Lower lobe of right lung (tissue), 2 donors: ENCODE measurements around the gene DNAH17. TPM values are rescaled to one million over a fixed set of nuclear protein-coding genes. Genes with fewer than 3 reads are reported as not detected.
A peak's percentile ranks its signal among the peaks of the same experiment; 100 is the strongest.

Source experiments
- ATAC-seq, 2 donors: fragments of 200-7000 bp; cut with Tn5 transposase; one replicate each; pipeline ENCODE4 v1.9.1; 2020 to 2022; ENCODE audit warnings: mild to moderate bottlenecking in 2 of 2, moderate library complexity in 2 of 2
- DNase-seq: peaks from one replicate; pipeline ENCODE4 v3.0.0-alpha.2; 2020
- H3K27ac ChIP-seq: fragments of 200-600 bp; one replicate; pipeline ENCODE4 v1.8.0; 2022
- H3K27me3 ChIP-seq: fragments of 200-600 bp; one replicate; pipeline ENCODE4 v1.8.0; 2022; ENCODE audit warnings: low read depth
- H3K36me3 ChIP-seq: fragments of 200-600 bp; one replicate; pipeline ENCODE4 v1.8.0; 2022; ENCODE audit warnings: mild to moderate bottlenecking
- H3K4me1 ChIP-seq: fragments of 200-600 bp; one replicate; pipeline ENCODE4 v1.8.0; 2022
- H3K4me3 ChIP-seq: fragments of 200-600 bp; one replicate; pipeline ENCODE4 v1.8.0; 2022; ENCODE audit warnings: mild to moderate bottlenecking
- H3K9me3 ChIP-seq: fragments of 200-600 bp; one replicate; pipeline ENCODE4 v1.8.0; 2022
- intact Hi-C: fragments of 100-400 bp; cut with DNase I; formaldehyde crosslinking; loops from one replicate; pipeline ENCODE4 v1.11.0; 2022
- total RNA-seq: library from RNA; stranded (reverse); fragmentation: NEBNext Ultra II Directional; extraction: Animal tissue kit (Norgen Biotek cat#: 25700); gene quantifications from one replicate; pipeline ENCODE4 v1.2.1, GENCODE V29; 2021
- TF ChIP-seq, protein P1 (sequence below): fragments of 200-600 bp; IDR thresholded peaks from one replicate; pipeline ENCODE4 v1.8.0; 2022; ENCODE audit warnings: antibody characterized with exemption, mild to moderate bottlenecking
- donor health status: DM: no; HTN: yes; CAD: no; lungs with severe emphysema.

The DNAH17 gene
- total RNA-seq, 1 donor from 2014 or later: 2.8 TPM

DNA sequence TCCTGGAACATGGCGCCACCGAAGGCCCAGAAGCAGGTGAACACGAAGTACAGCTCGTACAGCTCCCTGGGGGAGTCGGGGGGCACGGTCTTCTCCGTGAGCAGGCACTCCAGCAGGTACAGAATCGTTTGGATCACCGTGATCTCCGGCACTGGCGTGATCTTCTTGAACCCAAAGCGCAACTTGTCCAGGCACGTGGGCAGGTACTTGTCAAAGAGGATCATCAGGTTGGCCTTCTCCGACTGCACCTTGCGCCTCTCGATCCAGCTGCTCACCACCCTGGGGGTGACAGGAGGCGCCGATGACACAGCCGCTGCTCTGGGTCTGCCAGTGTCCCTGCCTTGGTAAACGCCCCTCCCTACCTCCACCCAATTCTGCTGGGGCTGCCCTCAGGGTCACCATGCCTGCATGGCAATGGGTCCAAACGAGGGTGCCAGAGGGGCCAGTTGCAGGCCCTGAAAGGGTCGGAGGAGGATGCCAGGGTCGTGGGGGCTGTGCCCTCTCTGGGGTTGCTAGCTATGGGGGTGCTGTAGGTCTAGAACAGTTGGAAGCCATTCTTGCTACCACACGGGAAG lies 90.9 kb downstream of the DNAH17 start:
- H3K4me3 ChIP-seq: no peak overlapping the region
- H3K36me3 ChIP-seq: no peaks in the 10 kb centered on the region
- H3K27me3 ChIP-seq: no peaks in the 10 kb centered on the region
- intact Hi-C loops: no loop called here
- no peak for DNase-seq
- no peaks in the 10 kb centered on the region for H3K9me3 ChIP-seq
- no peak overlapping the region for H3K27ac ChIP-seq
- peaks cover 12% of the 10 kb centered on the region for H3K4me1 ChIP-seq
- no peak for ATAC-seq
- TF ChIP-seq, protein P1, sequence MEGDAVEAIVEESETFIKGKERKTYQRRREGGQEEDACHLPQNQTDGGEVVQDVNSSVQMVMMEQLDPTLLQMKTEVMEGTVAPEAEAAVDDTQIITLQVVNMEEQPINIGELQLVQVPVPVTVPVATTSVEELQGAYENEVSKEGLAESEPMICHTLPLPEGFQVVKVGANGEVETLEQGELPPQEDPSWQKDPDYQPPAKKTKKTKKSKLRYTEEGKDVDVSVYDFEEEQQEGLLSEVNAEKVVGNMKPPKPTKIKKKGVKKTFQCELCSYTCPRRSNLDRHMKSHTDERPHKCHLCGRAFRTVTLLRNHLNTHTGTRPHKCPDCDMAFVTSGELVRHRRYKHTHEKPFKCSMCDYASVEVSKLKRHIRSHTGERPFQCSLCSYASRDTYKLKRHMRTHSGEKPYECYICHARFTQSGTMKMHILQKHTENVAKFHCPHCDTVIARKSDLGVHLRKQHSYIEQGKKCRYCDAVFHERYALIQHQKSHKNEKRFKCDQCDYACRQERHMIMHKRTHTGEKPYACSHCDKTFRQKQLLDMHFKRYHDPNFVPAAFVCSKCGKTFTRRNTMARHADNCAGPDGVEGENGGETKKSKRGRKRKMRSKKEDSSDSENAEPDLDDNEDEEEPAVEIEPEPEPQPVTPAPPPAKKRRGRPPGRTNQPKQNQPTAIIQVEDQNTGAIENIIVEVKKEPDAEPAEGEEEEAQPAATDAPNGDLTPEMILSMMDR: no peak

DNA sequence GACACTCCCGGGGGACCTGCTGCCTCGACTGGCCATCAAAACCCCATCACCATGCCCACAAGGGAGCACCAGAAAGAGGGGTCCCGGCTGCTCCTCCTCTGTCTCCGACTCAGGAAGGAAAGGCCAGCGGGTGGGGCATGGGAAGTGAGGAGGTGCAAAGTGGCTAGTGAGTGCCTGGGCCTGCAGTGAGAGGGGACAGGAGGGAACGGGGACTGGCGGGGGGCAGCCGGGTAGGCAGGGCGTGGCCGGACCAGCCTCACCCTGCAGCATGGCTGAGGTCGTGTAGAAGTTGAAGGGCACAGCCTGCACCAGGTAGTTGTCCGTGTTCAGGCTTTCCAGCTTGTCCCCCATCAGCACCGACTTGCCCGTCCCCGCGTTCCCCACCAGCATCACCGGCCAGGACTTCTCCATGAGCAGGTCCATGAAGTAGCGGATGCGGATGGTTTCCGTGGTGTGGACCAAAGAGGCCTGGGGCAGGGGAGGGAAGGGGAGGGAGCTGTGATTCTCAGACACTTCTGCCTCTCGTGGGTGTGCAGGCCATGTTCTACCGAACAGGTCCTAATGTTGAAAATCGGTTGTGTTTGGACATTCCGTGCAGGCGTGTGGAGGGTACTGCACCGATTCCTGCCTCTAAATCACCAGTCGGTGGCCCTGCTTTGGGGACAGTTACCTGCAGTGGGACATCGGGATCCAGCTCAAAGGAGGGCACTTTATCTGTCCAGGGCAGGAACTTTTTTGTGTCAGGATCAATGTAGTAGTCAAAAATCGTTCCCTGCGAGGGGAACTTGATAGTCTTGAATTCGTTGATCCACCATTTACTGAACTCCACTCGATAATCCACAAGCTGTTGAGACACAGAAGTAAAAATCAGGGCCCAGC lies 91.7 kb downstream of the DNAH17 start:
- ATAC-seq: no peak
- Histone ChIP-seq H3K27me3 (no peaks in the 10 kb centered on the region), H3K4me1 (peaks cover 12% of the 10 kb centered on the region), H3K9me3 (no peaks in the 10 kb centered on the region), H3K27ac (no peak overlapping the region), H3K4me3 (no peak overlapping the region), H3K36me3 (no peaks in the 10 kb centered on the region)
- no peak for DNase-seq
- intact Hi-C loops: no loop called here
- TF ChIP-seq, protein P1: no peak

DNA sequence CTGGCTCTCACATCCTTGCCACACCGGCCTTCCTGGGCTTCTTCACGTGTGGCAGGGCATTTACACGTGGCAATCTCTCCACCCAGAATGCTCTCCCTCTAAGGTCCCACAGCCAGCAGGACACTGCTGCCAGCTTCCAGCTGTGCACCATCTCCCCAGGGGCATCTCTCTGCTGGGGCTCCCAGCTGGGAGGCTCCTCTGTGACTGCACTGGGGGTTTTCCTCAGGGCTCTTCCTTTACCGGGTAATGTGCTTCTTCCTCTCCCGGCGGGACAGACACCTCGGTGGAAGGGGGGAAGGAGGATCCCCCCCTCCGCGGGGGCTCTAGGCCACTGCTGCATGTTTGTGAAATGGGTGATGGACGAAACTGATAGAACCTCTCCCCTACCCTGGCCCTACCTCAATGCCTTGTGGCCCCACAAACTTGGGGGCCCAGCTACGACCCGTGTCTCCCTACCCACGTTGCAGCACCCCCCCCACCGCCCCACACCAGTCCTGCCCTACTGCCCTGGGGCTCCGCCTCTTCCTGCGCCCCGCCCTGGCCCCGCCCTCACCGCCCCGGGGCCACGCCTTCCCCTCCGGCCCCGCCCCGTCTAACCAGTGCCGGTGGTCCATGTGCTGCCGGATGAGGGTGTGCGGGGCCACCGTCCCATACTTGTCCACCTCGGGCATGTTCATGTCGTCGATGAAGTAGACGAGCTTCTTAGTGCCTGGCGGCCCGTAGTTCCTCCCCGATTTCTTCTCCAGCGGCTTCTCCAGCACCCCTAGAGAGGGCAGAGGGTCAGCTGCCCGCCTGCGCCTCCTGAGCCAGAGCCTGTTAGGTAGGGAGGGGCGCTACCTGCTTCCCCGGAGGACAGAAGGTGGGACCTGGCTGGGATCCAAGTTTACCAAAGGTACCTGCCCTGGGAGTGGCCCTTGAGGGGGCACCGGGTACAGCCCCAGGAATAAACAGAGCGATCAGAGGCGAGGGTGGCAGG lies 92.6 kb downstream of the DNAH17 start:
- Histone ChIP-seq H3K4me3 (peak overlapping the region; percentile 43), H3K4me1 (peaks cover 12% of the 10 kb centered on the region), H3K27ac (no peak overlapping the region), H3K36me3 (no peaks in the 10 kb centered on the region), H3K9me3 (no peaks in the 10 kb centered on the region), H3K27me3 (no peaks in the 10 kb centered on the region)
- intact Hi-C loops: no loop called here
- DNase-seq: peak; percentile 57
- TF ChIP-seq, protein P1: no peak
- ATAC-seq: peak; percentile 83 to 89

DNA sequence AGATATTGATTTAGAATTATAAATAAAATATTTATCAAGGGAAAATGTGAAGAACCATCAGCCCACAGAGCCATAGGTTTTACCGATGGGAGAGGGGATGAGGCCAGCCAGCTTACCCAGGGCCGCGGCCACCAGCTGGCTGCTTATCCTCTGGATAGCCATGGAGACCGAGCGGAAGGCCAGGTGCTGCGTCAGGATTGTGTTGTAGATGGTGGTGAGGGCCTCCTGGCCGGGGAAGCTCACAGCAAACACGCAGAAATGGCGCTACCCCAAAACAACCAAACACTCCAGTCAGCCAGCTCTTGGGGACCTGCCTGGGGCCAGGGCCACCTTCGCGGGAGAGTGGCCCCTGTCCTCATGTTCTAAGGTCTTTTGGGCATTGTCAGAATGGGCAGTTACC lies 97.8 kb downstream of the DNAH17 start:
- ATAC-seq (no peak), DNase-seq (no peak)
- intact Hi-C loops: no loop called here
- Histone ChIP-seq H3K36me3 (no peaks in the 10 kb centered on the region), H3K4me1 (peaks cover 4% of the 10 kb centered on the region), H3K27me3 (no peaks in the 10 kb centered on the region), H3K27ac (no peak overlapping the region), H3K9me3 (no peaks in the 10 kb centered on the region), H3K4me3 (no peak overlapping the region)
- TF ChIP-seq, protein P1: no peak

DNA sequence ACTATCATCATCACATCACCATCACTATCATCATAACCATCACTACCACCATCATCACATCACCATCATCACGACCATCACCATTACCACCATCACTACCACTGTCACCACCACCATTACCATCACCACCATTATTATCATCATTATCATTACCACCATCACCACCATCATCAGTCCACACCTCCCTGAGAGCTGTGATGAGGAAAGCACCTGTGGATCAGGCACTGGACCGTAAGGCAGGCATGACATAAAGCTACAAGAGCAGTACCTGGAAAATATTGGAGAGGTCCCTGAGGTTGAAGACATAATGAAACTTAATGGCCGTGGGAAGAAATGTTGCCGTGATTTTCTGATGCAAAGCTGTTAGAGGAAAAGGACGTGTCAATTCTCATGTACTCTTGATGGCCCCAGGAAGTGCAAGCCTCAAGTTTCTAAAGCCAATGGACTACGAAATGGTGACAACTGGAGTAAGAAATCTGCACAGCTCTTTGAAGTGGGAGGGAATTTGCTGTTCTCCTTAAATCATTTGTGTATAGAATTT lies 98.4 kb downstream of the DNAH17 start:
- H3K27me3 ChIP-seq: peaks cover 3% of the 10 kb centered on the region
- no peaks in the 10 kb centered on the region for H3K4me1 ChIP-seq
- H3K9me3 ChIP-seq: no peaks in the 10 kb centered on the region
- no peak for DNase-seq
- TF ChIP-seq, protein P1: no peak
- intact Hi-C loops: no loop called here
- no peak overlapping the region for H3K4me3 ChIP-seq
- H3K27ac ChIP-seq: no peak overlapping the region
- no peaks in the 10 kb centered on the region for H3K36me3 ChIP-seq
- no peak for ATAC-seq
